ENCODE data around the gene MAP3K3.

DNA sequence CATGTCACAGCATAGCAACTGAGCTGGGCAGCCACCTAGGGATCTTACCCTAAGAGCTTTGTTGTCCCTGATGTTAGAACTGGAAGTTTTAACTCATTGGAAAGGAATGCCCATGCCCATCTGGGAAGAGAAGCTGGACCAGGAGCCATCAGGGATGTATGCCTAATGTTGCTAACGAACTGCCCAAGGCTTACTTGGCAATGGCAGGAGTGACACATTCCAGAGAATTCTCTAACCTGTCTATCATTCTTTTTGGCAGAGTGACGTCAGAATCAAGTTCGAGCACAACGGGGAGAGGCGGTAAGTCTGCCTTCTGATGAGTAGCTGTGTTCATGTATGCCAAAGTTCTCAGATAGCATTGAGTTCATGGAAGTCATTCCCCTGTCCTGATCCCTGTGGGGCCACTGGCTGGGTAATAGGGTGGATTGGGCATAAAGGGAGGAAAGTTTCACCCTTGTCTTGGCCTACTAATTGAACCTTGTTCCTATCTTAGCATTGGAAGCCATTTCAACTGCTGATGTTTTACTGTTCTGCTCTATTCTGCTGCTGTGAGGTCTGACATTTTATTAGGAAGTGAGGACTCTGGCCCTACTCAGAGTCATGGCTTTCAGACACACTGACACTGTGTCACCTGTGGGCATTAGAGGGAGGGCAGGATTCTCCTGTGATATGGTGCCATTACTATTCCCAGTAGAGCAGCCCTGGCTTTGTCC is 23.7 kb downstream of the MAP3K3 start:
- TF ChIP-seq, protein P1, sequence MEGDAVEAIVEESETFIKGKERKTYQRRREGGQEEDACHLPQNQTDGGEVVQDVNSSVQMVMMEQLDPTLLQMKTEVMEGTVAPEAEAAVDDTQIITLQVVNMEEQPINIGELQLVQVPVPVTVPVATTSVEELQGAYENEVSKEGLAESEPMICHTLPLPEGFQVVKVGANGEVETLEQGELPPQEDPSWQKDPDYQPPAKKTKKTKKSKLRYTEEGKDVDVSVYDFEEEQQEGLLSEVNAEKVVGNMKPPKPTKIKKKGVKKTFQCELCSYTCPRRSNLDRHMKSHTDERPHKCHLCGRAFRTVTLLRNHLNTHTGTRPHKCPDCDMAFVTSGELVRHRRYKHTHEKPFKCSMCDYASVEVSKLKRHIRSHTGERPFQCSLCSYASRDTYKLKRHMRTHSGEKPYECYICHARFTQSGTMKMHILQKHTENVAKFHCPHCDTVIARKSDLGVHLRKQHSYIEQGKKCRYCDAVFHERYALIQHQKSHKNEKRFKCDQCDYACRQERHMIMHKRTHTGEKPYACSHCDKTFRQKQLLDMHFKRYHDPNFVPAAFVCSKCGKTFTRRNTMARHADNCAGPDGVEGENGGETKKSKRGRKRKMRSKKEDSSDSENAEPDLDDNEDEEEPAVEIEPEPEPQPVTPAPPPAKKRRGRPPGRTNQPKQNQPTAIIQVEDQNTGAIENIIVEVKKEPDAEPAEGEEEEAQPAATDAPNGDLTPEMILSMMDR (IDR thresholded peaks at IDR 0.05) = no peak
- no peak for TF ChIP-seq POLR2A (IDR thresholded peaks at IDR 0.05)
